PFSK-1 (cell line): ENCODE measurements around the gene GPATCH8.

Experiments
- FOXP2 ChIP-seq: optimal IDR thresholded peaks from 2 replicates; pipeline ENCODE3; 2011; ENCODE audit warnings: borderline replicate concordance, control low read depth, inconsistent platforms; ENCODE audit not compliant: insufficient read depth; ENCODE audit errors: extremely low read length, extremely low read depth
- POLR2AphosphoS5 ChIP-seq: IDR thresholded peaks from 2 replicates; pipeline ENCODE4 v1.6.1; 2012; ENCODE audit warnings: low read depth, mild to moderate bottlenecking, control low read depth, low read length, moderate library complexity
- REST ChIP-seq, 2 experiments: IDR thresholded peaks; 2 replicates each; pipeline versions ENCODE4 v1.6.1 to v1.8.0; 2011 to 2012; ENCODE audit warnings: low read depth in 2 of 2, low read length in 2 of 2, control low read depth in 1 of 2, inconsistent platforms in 1 of 2, mild to moderate bottlenecking in 1 of 2, moderate library complexity in 1 of 2; ENCODE audit not compliant: insufficient read depth in 1 of 2
- SIN3A ChIP-seq: IDR thresholded peaks from 2 replicates; pipeline ENCODE4 v1.6.1; 2012; ENCODE audit warnings: mild to moderate bottlenecking, low read length, moderate library complexity, borderline replicate concordance; ENCODE audit not compliant: insufficient read depth
- TAF1 ChIP-seq: IDR thresholded peaks from 2 replicates; pipeline ENCODE4 v1.6.1; 2012; ENCODE audit warnings: low read length, control low read depth, borderline replicate concordance; ENCODE audit not compliant: insufficient read depth

Gene GPATCH8

GRCh38 chr17:44383363-44383762, 119.8 kb downstream of the GPATCH8 start:
- no peak for TF ChIP-seq FOXP2
- no peak for TF ChIP-seq SIN3A
- TF ChIP-seq POLR2AphosphoS5 = no peak
- no peak for TF ChIP-seq REST (IDR thresholded peaks at IDR 0.05; ENCODE audit: insufficient read depth in 1 of 2, low read depth in 2 of 2, low read length in 2 of 2)
- TF ChIP-seq TAF1 = no peak

DNA sequence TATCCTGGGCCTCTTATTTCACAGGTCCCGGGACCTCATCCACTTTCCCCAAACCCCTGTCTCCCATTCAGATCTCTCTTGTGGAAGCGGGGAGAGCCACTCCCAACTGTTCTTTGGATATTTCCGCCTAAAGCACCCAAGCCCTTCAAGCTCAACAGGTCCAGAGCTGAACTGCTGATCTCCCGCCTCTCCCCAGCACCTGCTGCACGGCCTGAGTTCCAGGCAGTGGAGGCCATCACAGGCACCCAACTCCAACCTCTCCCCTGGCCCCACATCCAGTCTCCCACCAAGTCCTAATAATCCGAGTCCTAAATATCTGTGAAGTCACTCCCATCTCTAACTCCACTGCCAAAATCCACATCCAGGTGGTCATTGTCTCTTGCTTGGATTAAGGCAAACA, 120.3 kb downstream of the GPATCH8 start:
- TF ChIP-seq SIN3A (no peak), REST (IDR thresholded peaks at IDR 0.05; ENCODE audit: insufficient read depth in 1 of 2, low read depth in 2 of 2, low read length in 2 of 2) (no peak), POLR2AphosphoS5 (no peak), FOXP2 (no peak), TAF1 (no peak)

GRCh38 chr17:44381810-44382305, 121.3 kb downstream of the GPATCH8 start:
- TF ChIP-seq POLR2AphosphoS5 (no peak), REST (IDR thresholded peaks at IDR 0.05; ENCODE audit: insufficient read depth in 1 of 2, low read depth in 2 of 2, low read length in 2 of 2) (no peak), SIN3A (no peak), TAF1 (no peak), FOXP2 (no peak)

- TF ChIP-seq POLR2AphosphoS5 (no peak), FOXP2 (no peak), TAF1 (no peak), SIN3A (no peak), REST (IDR thresholded peaks at IDR 0.05; ENCODE audit: insufficient read depth in 1 of 2, low read depth in 2 of 2, low read length in 2 of 2) (no peak)
Observed at GRCh38 chr17:44380767-44381166, 122.4 kb downstream of the GPATCH8 start.

DNA sequence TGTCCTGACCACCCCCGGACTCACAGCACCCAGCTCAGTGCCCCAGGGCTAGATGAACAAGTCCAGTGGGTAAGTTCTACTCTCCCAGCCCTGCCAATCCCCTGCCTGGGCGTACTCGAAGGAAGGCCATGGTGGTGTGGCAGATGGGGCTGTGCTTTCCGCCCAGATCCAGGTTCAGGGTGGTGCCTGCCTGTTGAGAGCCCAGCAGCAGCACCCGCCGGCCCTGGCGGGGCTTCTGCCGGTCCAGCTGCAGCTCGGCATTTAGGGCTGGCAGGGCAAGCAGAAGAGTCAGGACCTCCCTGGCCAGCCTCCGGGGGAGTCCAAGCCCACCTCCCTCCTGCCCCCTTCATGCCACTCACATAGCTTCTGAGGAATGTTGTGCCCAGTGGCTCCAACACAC, 123.3 kb downstream of the GPATCH8 start:
- TF ChIP-seq TAF1 (no peak), SIN3A (no peak), REST (IDR thresholded peaks at IDR 0.05; ENCODE audit: insufficient read depth in 1 of 2, low read depth in 2 of 2, low read length in 2 of 2) (no peak), POLR2AphosphoS5 (no peak), FOXP2 (no peak)
